GM12891 (cell line): Measurements from ENCODE around the gene PEAK1.

ENCODE experiments used
- POLR2A ChIP-seq: IDR thresholded peaks from 2 replicates; pipeline ENCODE4 v1.6.1; 2011; ENCODE audit warnings: low read depth, low read length, control low read depth
- POLR2AphosphoS5 ChIP-seq: IDR thresholded peaks from 2 replicates; pipeline ENCODE4 v1.6.1; 2011; ENCODE audit warnings: low read depth, low read length, control low read depth
- TAF1 ChIP-seq: IDR thresholded peaks from 2 replicates; pipeline ENCODE4 v1.6.1; 2011; ENCODE audit warnings: low read depth, low read length, control low read depth

- TF ChIP-seq POLR2A = no peak
- TF ChIP-seq POLR2AphosphoS5 = no peak
- TF ChIP-seq TAF1 = no peak
These were observed 211.7 kb downstream of the PEAK1 start for GRCh38 chr15:77208241-77208640.
